HG03045 (cell line): Measurements from ENCODE around the gene ARHGAP15.

Source experiments
- ATAC-seq: cut with Tn5 transposase; IDR thresholded peaks from one replicate; pipeline ENCODE4 v1.9.1; 2021; ENCODE audit warnings: mild to moderate bottlenecking, moderate library complexity; ENCODE audit not compliant: unreplicated experiment

ARHGAP15 gene

DNA sequence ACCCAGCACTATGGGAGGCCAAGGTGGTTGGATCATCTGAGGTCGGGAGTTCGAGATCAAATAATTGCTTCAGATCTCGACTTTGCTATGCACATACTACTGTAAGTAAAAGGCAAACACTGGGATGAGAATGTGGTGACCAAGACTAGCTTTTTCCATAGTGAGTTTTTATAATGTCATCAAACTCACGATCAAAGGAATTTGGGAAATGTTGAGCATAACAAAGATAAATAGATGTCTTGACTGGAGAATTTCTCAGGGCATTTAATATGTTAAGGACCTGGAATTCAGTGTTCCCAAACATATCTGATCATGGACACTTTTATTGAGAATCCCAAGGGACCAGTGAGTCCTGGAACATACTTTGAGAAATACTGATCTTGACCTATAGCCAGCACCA lies 205.6 kb downstream of the ARHGAP15 start:
- no peak for ATAC-seq

DNA sequence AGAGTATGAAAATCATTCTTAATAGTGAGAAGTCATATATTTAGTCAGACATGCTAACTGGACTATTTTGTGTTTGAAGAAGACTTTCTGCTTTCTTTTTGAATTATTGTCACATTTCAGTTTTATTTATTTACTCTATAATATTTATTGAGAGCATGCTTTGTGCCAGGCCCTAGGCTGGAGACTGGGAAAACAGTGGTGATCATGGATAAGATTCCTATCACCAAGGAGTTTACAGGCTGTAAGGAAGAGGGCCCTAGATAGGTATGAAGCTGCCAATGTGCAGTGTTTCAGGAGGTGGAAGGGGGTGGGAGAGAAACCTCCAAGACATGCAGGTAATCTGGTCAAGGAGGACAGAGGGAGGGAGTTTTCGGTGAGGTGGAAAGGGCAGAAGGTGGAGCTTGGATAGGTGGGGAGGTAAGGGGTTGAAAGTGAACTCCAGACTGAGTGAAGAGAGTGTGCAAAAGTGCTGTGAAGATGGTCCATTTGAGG lies 207.5 kb downstream of the ARHGAP15 start:
- ATAC-seq = no peak

GRCh38 chr2:143341478-143341877 lies 212.3 kb downstream of the ARHGAP15 start:
- no peak for ATAC-seq

GRCh38 chr2:143344780-143345179 lies 215.6 kb downstream of the ARHGAP15 start:
- no peak for ATAC-seq

- no peak for ATAC-seq
Measured at GRCh38 chr2:143345887-143346787, 216.9 kb downstream of the ARHGAP15 start.

GRCh38 chr2:143347271-143347695 lies 218.1 kb downstream of the ARHGAP15 start:
- ATAC-seq = no peak

DNA sequence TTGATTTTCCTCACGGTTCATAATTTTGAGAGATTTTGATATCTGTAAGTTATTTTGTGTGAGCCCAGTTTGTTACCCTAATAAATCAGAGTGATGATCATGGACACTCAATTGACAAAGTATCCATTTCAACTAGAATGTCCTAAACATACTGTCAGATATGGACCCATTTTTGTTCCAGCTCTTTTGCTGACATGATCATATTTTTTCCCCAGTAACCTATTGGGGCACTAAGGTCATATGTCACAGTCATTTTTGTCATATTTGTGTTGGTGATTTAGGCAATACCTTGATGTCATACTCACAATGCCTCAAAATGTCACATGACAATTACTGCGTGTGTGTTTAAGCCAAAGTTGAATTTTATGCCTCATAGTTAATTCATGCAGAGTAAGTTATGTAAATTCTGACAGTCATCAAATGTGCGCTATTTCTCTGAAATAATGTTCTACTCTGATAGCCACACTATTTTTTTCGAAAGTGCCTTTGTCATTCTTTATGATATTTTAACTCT lies 218.7 kb downstream of the ARHGAP15 start:
- no peak for ATAC-seq

- ATAC-seq = no peak
Measured at GRCh38 chr2:143354050-143354750, 225.0 kb downstream of the ARHGAP15 start.

DNA sequence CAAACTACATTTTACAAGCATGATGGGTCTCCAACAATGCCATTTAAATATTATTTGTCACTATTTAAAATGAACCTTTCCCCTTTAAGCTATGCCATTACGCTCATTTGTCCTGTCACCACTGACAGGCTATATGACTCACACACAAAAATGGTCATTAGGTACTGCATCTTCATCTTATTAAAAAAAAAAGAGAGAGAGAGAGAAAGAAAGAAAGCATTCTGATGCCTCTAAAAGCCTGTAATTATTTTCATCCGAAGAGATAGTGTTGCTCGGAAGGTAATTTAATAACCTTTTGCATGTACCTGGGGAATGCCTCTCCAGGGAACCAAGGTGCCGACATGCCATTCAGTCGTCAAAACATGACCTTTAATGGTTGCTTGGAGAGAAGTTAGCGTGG lies 226.7 kb downstream of the ARHGAP15 start:
- ATAC-seq = no peak

DNA sequence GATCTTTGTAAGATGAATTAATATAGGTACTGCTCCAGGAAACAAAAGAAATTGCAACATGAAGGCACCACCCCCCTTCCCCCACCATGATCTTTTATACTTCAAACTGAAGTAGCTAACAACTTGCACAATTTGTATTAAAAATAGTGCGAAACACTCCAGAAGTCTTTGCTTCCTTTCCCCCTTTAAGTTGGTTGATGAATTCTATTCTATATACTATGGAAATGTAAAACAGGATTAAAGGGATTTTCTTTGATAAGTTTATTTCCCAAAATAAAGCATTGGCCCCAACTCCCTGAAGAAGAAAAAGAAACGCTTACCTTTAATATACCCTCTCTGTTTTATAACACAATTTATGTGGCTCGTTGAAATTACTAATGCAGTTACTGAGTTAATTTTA lies 227.1 kb downstream of the ARHGAP15 start:
- ATAC-seq = no peak

GRCh38 chr2:143356736-143357446 lies 227.7 kb downstream of the ARHGAP15 start:
- no peak for ATAC-seq

GRCh38 chr2:143357966-143358365 lies 228.7 kb downstream of the ARHGAP15 start:
- no peak for ATAC-seq

DNA sequence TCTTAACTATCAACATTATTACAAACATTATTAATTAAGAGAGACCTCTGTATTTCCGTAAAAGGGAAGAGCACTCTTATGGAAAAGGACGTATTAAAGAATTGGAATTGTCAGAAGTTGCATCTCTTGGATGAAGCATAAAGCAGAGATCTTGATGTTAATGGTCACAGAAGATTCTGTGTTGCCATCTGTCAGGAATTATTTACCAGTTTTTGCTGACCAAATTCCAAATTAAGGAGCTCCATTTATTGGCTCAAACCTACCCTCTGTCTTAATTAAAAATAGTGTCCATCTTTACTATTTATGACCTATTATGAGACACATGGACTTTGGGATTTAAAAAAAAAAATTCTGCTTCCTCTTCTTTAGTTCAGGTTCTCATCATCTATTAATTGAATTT lies 232.1 kb downstream of the ARHGAP15 start:
- no peak for ATAC-seq

DNA sequence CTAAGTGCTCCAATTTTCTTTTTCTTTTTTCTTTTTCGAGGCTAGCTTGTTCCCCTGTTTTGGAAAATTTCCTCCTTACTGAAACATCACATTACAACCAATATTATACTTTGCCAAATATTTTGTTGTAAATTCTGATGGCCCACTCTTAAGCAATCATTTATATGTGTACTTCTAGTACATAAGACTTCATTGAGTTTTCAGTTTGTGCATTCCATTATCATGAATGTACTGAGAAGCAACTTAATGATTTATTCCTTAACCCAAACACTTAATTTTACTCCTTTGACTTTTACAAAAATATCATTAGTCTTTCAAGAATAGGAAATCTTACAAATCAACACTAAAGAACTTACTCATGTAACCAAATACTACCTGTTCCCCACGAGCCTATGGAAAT lies 242.4 kb downstream of the ARHGAP15 start:
- no peak for ATAC-seq

GRCh38 chr2:143375384-143375880 lies 246.2 kb downstream of the ARHGAP15 start:
- ATAC-seq = no peak

DNA sequence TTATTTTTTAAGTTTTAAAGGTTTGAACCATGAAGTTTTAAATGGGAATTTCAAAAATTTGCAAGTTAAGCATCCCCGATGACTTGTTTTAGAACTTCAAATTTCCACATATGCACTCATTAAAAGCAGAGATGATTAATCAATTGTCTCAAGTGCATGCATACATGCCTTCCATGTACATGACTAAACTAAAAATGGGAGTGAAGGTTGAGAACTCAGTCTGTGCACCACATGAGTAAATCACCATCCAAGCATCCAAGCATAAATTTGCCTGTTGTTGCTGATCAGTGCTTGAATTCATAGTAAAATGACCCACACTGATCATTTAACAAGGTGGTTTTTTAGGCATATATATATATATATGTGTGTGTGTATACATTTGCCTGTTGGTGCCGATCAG lies 249.8 kb downstream of the ARHGAP15 start:
- no peak for ATAC-seq

- ATAC-seq = no peak
Measured at GRCh38 chr2:143379955-143380354, 250.7 kb downstream of the ARHGAP15 start.

DNA sequence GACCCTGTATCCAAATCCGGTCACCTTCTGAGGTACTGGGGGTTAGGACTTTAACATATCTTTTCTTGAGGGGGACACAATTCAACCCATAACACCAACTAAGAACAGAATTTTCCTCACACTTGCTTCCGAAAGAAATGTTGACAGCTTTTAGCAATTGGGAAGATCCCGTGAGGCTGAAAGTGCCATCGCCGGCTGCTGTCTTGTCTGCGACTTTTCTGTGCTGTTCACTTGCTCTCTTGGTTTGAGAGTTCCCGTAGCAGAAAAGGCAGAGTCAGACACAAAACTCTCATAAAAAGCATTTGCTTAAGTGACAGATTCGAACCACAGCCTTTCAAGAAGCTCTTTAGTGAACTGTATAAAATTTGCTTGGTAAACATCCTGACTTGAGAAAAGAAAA lies 253.4 kb downstream of the ARHGAP15 start:
- ATAC-seq = no peak

GRCh38 chr2:143383016-143383415 lies 253.8 kb downstream of the ARHGAP15 start:
- ATAC-seq = no peak

GRCh38 chr2:143384111-143384510 lies 254.9 kb downstream of the ARHGAP15 start:
- no peak for ATAC-seq

DNA sequence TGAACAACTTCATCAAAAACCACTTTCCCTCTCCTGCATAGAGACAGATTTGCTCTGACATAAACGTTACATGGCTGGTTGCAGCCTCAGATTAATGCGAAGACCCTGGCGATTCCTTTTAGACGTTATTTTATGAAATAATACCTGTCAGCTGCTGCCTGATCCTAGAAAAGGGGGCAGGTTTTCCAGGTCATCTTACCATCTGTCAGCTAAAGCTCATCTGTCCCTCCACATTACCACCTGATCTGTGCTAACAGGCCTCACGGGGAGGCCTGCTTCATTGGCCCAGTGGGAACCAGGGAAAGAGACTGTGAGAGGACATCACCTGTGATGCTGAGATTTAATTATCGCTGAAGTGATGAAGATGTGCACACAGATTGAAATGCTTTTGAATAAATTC lies 261.0 kb downstream of the ARHGAP15 start:
- no peak for ATAC-seq
